HEK293 (cell line): ENCODE measurements around the gene EIF4E3.

Experiments
- CTCF ChIA-PET: fragments of 350-600 bp; formaldehyde crosslinking; extraction: SDS; loops from one replicate; lab custom pipeline; 2021; ENCODE audit warnings: antibody characterized with exemption; lab: Yijun Ruan, JAX
- POLR2A ChIA-PET: fragments of 300-600 bp; formaldehyde crosslinking; extraction: SDS; loops from one replicate; lab custom pipeline; 2020; ENCODE audit warnings: antibody characterized with exemption, inconsistent platforms; lab: Yijun Ruan, JAX
- H3K27ac ChIP-seq: fragments of 200-500 bp; sonication (Bioruptor generic); 2 replicates; pipeline ENCODE4 v1.5.1; 2014; ENCODE audit warnings: low read depth, low read length, control low read depth, inconsistent platforms; ENCODE audit errors: extremely low read depth
- H3K36me3 ChIP-seq, 2 experiments: fragments of 200-500 bp in 1 of 2; sonication (Bioruptor generic) in 1 of 2; 1 replicate in 1 of 2; 2 replicates in 1 of 2; pipeline ENCODE4 v1.5.1; 2014 to 2017; ENCODE audit warnings: inconsistent platforms in 2 of 2, low read length in 2 of 2; ENCODE audit not compliant: control insufficient read depth in 2 of 2, insufficient read depth in 1 of 2
- H3K4me1 ChIP-seq: fragments of 200-500 bp; sonication (Bioruptor generic); 2 replicates; pipeline ENCODE4 v1.5.1; 2014; ENCODE audit warnings: mild to moderate bottlenecking, low read length, inconsistent platforms; ENCODE audit not compliant: control insufficient read depth, insufficient read depth
- H3K4me3 ChIP-seq: 2 replicates; pipeline ENCODE4 v1.5.1; 2011; ENCODE audit warnings: low read depth, mild to moderate bottlenecking, control low read depth, low read length, moderate library complexity
- H3K9me3 ChIP-seq: fragments of 200-500 bp; sonication (Bioruptor generic); 2 replicates; pipeline ENCODE4 v1.5.1; 2014; ENCODE audit warnings: low read depth, low read length, inconsistent platforms; ENCODE audit not compliant: control insufficient read depth, insufficient read depth
- BCL6B ChIP-seq: fragments of 450-650 bp; formaldehyde crosslinking; IDR thresholded peaks from 2 replicates; pipeline ENCODE4 v1.5.1; 2017; ENCODE audit warnings: missing biosample characterization, missing genetic modification characterization
- GLIS1 ChIP-seq: fragments of 450-650 bp; formaldehyde crosslinking; IDR thresholded peaks from 2 replicates; pipeline ENCODE4 v1.5.1; 2016; ENCODE audit warnings: missing biosample characterization, missing genetic modification characterization
- HOXD13 ChIP-seq: sonication (generic); formaldehyde crosslinking; IDR thresholded peaks from 2 replicates; pipeline ENCODE4 v1.8.0; 2022; ENCODE audit warnings: missing genetic modification reagents, borderline replicate concordance
- OSR2 ChIP-seq: fragments of 450-650 bp; formaldehyde crosslinking; IDR thresholded peaks from 2 replicates; pipeline ENCODE4 v1.5.1; 2016; ENCODE audit warnings: missing biosample characterization, missing genetic modification characterization
- PRDM10 ChIP-seq: fragments of 450-650 bp; formaldehyde crosslinking; IDR thresholded peaks from 2 replicates; pipeline ENCODE4 v1.5.1; 2016; ENCODE audit warnings: missing biosample characterization, missing genetic modification characterization
- YY1 ChIP-seq: fragments of 450-650 bp; formaldehyde crosslinking; IDR thresholded peaks from 2 replicates; pipeline ENCODE4 v1.5.1; 2018; ENCODE audit warnings: missing biosample characterization, missing genetic modification characterization
- ZNF184 ChIP-seq: fragments of 450-650 bp; IDR thresholded peaks from 2 replicates; pipeline ENCODE4 v1.5.1; 2018; ENCODE audit warnings: missing biosample characterization, mild to moderate bottlenecking, missing genetic modification characterization
- ZNF239 ChIP-seq: fragments of 450-650 bp; formaldehyde crosslinking; IDR thresholded peaks from 2 replicates; pipeline ENCODE4 v1.5.1; 2016; ENCODE audit warnings: missing biosample characterization, missing genetic modification characterization
- ZNF280C ChIP-seq: fragments of 450-650 bp; formaldehyde crosslinking; IDR thresholded peaks from 2 replicates; pipeline ENCODE4 v1.5.1; 2016; ENCODE audit warnings: missing biosample characterization, missing genetic modification characterization
- ZNF311 ChIP-seq: fragments of 450-650 bp; formaldehyde crosslinking; IDR thresholded peaks from 2 replicates; pipeline ENCODE4 v1.5.1; 2017; ENCODE audit warnings: missing biosample characterization, missing genetic modification characterization, borderline replicate concordance
- ZNF324 ChIP-seq: fragments of 450-650 bp; formaldehyde crosslinking; IDR thresholded peaks from 2 replicates; pipeline ENCODE4 v1.5.1; 2016; ENCODE audit warnings: missing biosample characterization, missing genetic modification characterization
- ZNF354C ChIP-seq: fragments of 450-650 bp; formaldehyde crosslinking; IDR thresholded peaks from 2 replicates; pipeline ENCODE4 v1.5.1; 2016; ENCODE audit warnings: missing biosample characterization, missing genetic modification characterization, low read depth, borderline replicate concordance
- ZNF394 ChIP-seq: fragments of 450-650 bp; formaldehyde crosslinking; IDR thresholded peaks from 2 replicates; pipeline ENCODE4 v1.5.1; 2016; ENCODE audit warnings: missing biosample characterization, missing genetic modification characterization, mild to moderate bottlenecking, moderate library complexity, borderline replicate concordance
- ZNF473 ChIP-seq: fragments of 450-650 bp; formaldehyde crosslinking; IDR thresholded peaks from 2 replicates; pipeline ENCODE4 v1.5.1; 2017; ENCODE audit warnings: missing biosample characterization, missing genetic modification characterization
- ZNF548 ChIP-seq: fragments of 450-650 bp; formaldehyde crosslinking; IDR thresholded peaks from 2 replicates; pipeline ENCODE4 v1.5.1; 2016; ENCODE audit warnings: missing biosample characterization, missing genetic modification characterization
- ZNF549 ChIP-seq: fragments of 450-650 bp; IDR thresholded peaks from 2 replicates; pipeline ENCODE4 v1.5.1; 2018; ENCODE audit warnings: missing biosample characterization, missing genetic modification characterization, mild to moderate bottlenecking, inconsistent platforms, moderate library complexity
- ZNF555 ChIP-seq: fragments of 450-650 bp; formaldehyde crosslinking; conservative IDR thresholded peaks from 2 replicates; pipeline ENCODE4 v1.5.1; 2017; ENCODE audit warnings: missing biosample characterization, mild to moderate bottlenecking, missing genetic modification characterization, inconsistent platforms
- ZNF596 ChIP-seq: fragments of 450-650 bp; IDR thresholded peaks from 2 replicates; pipeline ENCODE4 v1.5.0; 2018; ENCODE audit warnings: missing biosample characterization, mild to moderate bottlenecking, missing genetic modification characterization, moderate library complexity
- ZNF701 ChIP-seq: fragments of 450-650 bp; formaldehyde crosslinking; IDR thresholded peaks from 2 replicates; pipeline ENCODE4 v1.5.1; 2016; ENCODE audit warnings: missing biosample characterization, missing genetic modification characterization
- ZXDB ChIP-seq: fragments of 450-650 bp; formaldehyde crosslinking; IDR thresholded peaks from 2 replicates; pipeline ENCODE4 v1.5.1; 2016; ENCODE audit warnings: missing biosample characterization, missing genetic modification characterization
- TF ChIP-seq, protein P1 (sequence below): fragments of 450-650 bp; formaldehyde crosslinking; IDR thresholded peaks from 2 replicates; pipeline ENCODE4 v1.5.1; 2016; ENCODE audit warnings: missing biosample characterization, missing genetic modification characterization

EIF4E3 gene

GRCh38 chr3:71672807-71673206 lies 52.4 kb downstream of the EIF4E3 start:
- Histone ChIP-seq H3K36me3 (no peaks in the 10 kb centered on the region), H3K4me3 (no peak overlapping the region), H3K9me3 (no peaks in the 10 kb centered on the region), H3K27ac (no peak overlapping the region), H3K4me1 (no peaks in the 10 kb centered on the region)
- POLR2A ChIA-PET = no interaction called here
- CTCF ChIA-PET = no interaction called here
- TF ChIP-seq HOXD13 (CRISPR knock-in tag) = no peak
- no peak for TF ChIP-seq ZXDB (tag by site-specific recombination)
- no peak for TF ChIP-seq OSR2 (tag by site-specific recombination)
- TF ChIP-seq ZNF311 = no peak
- no peak for TF ChIP-seq ZNF394

DNA sequence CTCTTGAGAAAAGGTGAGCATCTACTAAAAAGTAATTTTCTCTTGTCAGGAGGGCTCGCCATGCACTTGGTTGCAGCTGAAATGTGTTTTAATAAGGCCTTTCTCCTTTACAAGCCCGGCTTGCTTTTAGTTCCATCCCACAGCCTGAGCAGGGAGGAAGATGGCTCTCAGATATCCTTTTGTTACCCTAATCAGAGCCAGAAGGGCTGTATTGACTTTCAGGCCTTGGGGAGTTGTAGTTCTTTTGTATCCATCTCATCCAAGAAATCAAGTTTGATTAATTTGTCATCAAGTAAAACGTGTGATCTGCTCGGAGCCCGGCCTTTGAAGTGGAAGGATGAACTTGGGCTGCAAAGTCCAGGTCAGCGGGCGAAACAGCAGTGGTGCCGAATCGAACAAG lies 52.9 kb downstream of the EIF4E3 start:
- no peaks in the 10 kb centered on the region for H3K36me3 ChIP-seq

More for the DNA sequence above, 52.9 kb downstream of the EIF4E3 start:
- no peak overlapping the region for H3K4me3 ChIP-seq
- H3K9me3 ChIP-seq = no peaks in the 10 kb centered on the region
- ChIA-PET POLR2A (no interaction called here), CTCF (interaction anchor here (0.7 kb wide), 1 partner anchor 207 kb away, joined by 3 read pairs; no protein-coding TSS in a partner anchor)
- TF ChIP-seq YY1 (tag by site-specific recombination) (no peak), ZNF548 (tag by site-specific recombination) (no peak), ZNF280C (tag by site-specific recombination) (no peak), ZNF184 (tag by site-specific recombination) (no peak), ZNF596 (tag by site-specific recombination) (no peak), ZNF555 (tag by site-specific recombination) (no peak), ZNF324 (tag by site-specific recombination) (no peak), ZNF473 (tag by site-specific recombination) (no peak), ZNF239 (tag by site-specific recombination) (no peak), ZXDB (tag by site-specific recombination) (no peak), ZNF549 (tag by site-specific recombination) (no peak), ZNF701 (no peak), ZNF354C (tag by site-specific recombination) (no peak), PRDM10 (no peak), GLIS1 (tag by site-specific recombination) (no peak), BCL6B (tag by site-specific recombination) (no peak)
- TF ChIP-seq, protein P1, sequence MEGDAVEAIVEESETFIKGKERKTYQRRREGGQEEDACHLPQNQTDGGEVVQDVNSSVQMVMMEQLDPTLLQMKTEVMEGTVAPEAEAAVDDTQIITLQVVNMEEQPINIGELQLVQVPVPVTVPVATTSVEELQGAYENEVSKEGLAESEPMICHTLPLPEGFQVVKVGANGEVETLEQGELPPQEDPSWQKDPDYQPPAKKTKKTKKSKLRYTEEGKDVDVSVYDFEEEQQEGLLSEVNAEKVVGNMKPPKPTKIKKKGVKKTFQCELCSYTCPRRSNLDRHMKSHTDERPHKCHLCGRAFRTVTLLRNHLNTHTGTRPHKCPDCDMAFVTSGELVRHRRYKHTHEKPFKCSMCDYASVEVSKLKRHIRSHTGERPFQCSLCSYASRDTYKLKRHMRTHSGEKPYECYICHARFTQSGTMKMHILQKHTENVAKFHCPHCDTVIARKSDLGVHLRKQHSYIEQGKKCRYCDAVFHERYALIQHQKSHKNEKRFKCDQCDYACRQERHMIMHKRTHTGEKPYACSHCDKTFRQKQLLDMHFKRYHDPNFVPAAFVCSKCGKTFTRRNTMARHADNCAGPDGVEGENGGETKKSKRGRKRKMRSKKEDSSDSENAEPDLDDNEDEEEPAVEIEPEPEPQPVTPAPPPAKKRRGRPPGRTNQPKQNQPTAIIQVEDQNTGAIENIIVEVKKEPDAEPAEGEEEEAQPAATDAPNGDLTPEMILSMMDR = no peak
- no peaks in the 10 kb centered on the region for H3K4me1 ChIP-seq
- H3K27ac ChIP-seq = no peak overlapping the region
